Measurements from ENCODE around the gene SERPINB1. TPM values are rescaled to one million over a fixed set of nuclear protein-coding genes. Genes with fewer than 3 reads are reported as not detected.

SERPINB1 gene
- total RNA-seq, 4 donors from 2014 or later: 24.8 to 79.0 (median 45.4) TPM

DNA sequence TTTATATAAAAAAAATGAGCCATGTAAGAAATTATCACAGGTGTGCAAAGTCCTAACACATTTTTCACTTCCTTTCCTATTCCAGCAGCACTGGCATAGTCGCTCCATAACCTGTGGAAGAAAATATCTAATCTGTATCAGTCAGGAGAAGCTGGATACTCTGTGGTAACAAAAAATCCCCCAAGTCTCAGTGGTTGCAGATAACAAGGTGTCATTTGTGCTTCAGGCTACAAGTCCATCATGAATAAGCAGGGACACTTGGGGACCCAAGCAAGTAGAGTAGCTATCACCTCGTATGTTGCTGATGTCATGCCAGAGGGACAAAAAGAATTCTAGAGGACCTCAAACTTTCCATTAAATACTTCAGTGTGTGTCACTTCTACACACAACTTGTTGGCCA, 30.3 kb upstream of the SERPINB1 start:
- Histone ChIP-seq H3K27me3 (no peaks in the 10 kb centered on the region), H3K9me3 (no peaks in the 10 kb centered on the region), H3K36me3 (no peaks in the 10 kb centered on the region), H3K4me3 (no peak overlapping the region), H3K4me1 (peaks cover 0 to 45% (median 11%) of the 10 kb centered on the region in 3 donors), H3K27ac (peak overlapping the region in 1 of 4 donors; percentile 38)
- WGBS, 2 donors (ENCODE audit: low coverage in 1 of 2): 71 to 100% methylated on average over 1 to 2 of the region's 2 CpGs
- TF ChIP-seq EP300 (IDR thresholded peaks at IDR 0.05): no peak
- TF ChIP-seq, protein P1, sequence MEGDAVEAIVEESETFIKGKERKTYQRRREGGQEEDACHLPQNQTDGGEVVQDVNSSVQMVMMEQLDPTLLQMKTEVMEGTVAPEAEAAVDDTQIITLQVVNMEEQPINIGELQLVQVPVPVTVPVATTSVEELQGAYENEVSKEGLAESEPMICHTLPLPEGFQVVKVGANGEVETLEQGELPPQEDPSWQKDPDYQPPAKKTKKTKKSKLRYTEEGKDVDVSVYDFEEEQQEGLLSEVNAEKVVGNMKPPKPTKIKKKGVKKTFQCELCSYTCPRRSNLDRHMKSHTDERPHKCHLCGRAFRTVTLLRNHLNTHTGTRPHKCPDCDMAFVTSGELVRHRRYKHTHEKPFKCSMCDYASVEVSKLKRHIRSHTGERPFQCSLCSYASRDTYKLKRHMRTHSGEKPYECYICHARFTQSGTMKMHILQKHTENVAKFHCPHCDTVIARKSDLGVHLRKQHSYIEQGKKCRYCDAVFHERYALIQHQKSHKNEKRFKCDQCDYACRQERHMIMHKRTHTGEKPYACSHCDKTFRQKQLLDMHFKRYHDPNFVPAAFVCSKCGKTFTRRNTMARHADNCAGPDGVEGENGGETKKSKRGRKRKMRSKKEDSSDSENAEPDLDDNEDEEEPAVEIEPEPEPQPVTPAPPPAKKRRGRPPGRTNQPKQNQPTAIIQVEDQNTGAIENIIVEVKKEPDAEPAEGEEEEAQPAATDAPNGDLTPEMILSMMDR (IDR thresholded peaks at IDR 0.05): no peak
- TF ChIP-seq POLR2AphosphoS5 (IDR thresholded peaks at IDR 0.05): no peak
- TF ChIP-seq POLR2A (IDR thresholded peaks at IDR 0.05): no peak
- no peak for ATAC-seq

DNA sequence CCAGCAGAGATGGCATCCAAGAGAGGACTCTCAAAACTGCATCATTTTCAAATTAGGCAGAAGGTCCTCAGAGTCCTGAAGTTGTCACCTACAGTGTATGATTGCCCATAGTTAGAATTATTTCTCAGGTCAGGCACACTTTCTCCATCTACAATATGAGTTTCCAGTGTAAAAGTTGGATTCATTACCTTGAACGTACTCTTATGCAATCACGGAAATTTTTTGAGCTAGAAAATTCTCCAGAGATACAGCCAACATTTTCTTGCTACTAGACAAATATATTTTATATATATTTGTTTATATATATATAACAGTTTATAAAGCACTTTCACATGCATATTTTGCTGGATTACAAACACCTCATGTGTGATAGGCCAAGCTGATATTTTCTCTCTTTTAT, 29.4 kb upstream of the SERPINB1 start:
- Histone ChIP-seq H3K4me1 (peaks cover 0 to 41% (median 5%) of the 10 kb centered on the region in 3 donors), H3K9me3 (no peaks in the 10 kb centered on the region), H3K36me3 (no peaks in the 10 kb centered on the region), H3K27ac (no peak overlapping the region), H3K27me3 (no peaks in the 10 kb centered on the region), H3K4me3 (no peak overlapping the region)
- ATAC-seq: no peak
- no peak for TF ChIP-seq POLR2AphosphoS5 (IDR thresholded peaks at IDR 0.05)
- TF ChIP-seq, protein P1 (IDR thresholded peaks at IDR 0.05): no peak
- no peak for TF ChIP-seq POLR2A (IDR thresholded peaks at IDR 0.05)
- TF ChIP-seq EP300 (IDR thresholded peaks at IDR 0.05): no peak
- WGBS, 2 donors (ENCODE audit: low coverage in 1 of 2): 69 to 96% methylated on average over 2 of the region's 2 CpGs

DNA sequence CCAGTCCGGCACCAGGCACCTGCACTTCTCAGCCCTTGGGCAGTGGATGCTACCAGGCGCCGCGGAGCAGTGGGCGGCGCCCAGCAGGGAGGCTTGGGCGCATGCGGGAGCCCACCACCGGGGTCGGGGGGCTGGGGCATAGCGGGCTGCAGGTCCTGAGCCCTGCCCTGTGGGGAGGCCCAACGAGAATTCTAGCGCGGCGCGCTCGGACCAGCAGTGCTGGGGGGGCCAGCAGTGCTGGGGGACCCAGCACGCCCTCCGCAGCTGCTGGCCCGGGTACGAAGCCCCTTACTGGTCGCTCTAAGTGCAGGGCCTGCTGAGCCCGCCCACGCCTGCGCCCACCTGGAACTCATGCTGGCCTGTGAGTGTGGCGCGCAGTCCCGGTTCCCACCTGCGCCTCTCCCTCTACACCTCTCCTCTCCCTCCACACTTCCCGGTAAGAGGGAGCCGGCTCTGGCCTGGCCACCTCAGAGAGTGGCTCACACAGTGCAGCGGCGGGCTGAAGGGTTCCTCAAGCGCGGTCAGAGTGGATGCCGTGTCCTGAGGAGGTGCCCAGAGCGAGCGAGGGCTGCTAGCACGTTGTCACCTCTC, 28.5 kb upstream of the SERPINB1 start:
- 96% methylated on average over 22 of the region's 39 CpGs; no CpG with 5 or more reads in 1 of the 2 donors for WGBS, 2 donors (ENCODE audit: low coverage in 1 of 2)
- Histone ChIP-seq H3K4me1 (peaks cover 0 to 33% (median 2%) of the 10 kb centered on the region in 3 donors), H3K4me3 (no peak overlapping the region), H3K36me3 (no peaks in the 10 kb centered on the region), H3K27me3 (no peaks in the 10 kb centered on the region), H3K27ac (no peak overlapping the region), H3K9me3 (no peaks in the 10 kb centered on the region)
- TF ChIP-seq EP300 (IDR thresholded peaks at IDR 0.05) (no peak), POLR2AphosphoS5 (IDR thresholded peaks at IDR 0.05) (no peak), POLR2A (IDR thresholded peaks at IDR 0.05) (no peak)
- TF ChIP-seq, protein P1 (IDR thresholded peaks at IDR 0.05): no peak
- no peak for ATAC-seq

DNA sequence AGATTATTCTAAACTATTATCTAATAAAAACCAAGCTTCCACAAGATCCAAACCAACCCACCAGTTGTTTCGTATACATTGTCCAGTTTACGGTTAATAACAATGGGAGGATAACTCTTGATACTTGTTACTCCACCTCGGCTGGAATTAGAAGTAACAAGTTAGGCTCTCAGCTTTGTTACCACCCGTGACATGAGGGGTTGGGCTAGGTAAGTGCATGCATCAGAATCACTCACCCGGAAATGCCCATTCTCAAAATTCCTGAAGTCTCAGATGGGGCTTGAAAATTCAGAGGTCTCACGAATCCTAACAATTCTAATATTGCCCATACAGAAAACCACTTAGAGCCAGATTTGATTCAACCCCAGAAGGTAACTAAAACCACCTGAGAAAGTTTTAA, 27.0 kb upstream of the SERPINB1 start:
- no peaks in the 10 kb centered on the region for H3K9me3 ChIP-seq
- peaks cover 0 to 21% (median 0%) of the 10 kb centered on the region in 3 donors for H3K4me1 ChIP-seq
- no peak for ATAC-seq
- H3K4me3 ChIP-seq: no peak overlapping the region
- peaks cover 3% of the 10 kb centered on the region for H3K27me3 ChIP-seq
- H3K27ac ChIP-seq: no peak overlapping the region
- TF ChIP-seq POLR2A (IDR thresholded peaks at IDR 0.05) (no peak), POLR2AphosphoS5 (IDR thresholded peaks at IDR 0.05) (no peak), EP300 (IDR thresholded peaks at IDR 0.05) (no peak)
- TF ChIP-seq, protein P1 (IDR thresholded peaks at IDR 0.05): no peak
- no peaks in the 10 kb centered on the region for H3K36me3 ChIP-seq
- WGBS, 2 donors (ENCODE audit: low coverage in 1 of 2): 82 to 91% methylated on average over 5 to 6 of the region's 6 CpGs

DNA sequence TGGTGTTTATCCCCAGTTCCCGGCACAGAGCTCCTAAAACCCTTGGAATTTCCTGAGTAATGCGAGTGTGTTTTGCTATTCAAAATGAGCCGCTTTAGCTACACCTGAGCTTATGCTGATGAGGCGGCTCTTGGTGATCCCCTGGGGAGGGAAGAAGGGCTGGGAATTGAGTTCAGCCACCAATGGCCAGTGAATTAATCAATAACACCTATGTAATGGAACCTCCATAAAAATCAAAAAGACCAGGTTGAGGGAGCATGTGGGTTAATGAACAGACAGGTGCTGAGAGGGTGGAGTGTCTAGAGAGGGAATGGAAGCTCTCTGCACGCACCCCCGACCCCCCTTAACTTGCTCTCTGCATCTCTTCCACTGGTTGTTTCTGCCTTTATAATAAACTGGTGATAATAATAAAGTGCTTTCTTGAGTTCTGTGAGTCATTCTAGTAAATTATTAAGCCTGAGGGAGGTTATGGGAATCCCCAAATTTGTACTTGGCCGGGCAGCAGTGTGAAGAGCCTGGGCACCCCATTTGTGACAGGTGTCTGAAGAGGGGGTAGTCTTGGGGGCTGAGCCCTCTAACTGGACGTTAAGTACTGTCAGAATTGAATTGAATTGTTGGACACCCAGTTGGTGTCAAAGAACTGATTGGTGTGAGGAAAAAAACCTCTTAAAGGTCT, 24.6 kb upstream of the SERPINB1 start:
- Histone ChIP-seq H3K36me3 (no peaks in the 10 kb centered on the region), H3K9me3 (no peaks in the 10 kb centered on the region), H3K4me1 (peaks cover 0 to 6% (median 0%) of the 10 kb centered on the region in 3 donors), H3K27me3 (peaks cover 3% of the 10 kb centered on the region), H3K4me3 (no peak overlapping the region), H3K27ac (peak overlapping the region in 2 of 4 donors; percentile 26 to 56)
- ATAC-seq: no peak
- TF ChIP-seq, protein P1 (IDR thresholded peaks at IDR 0.05): no peak
- TF ChIP-seq POLR2AphosphoS5 (IDR thresholded peaks at IDR 0.05) (peak; percentile 1), EP300 (IDR thresholded peaks at IDR 0.05) (no peak), POLR2A (IDR thresholded peaks at IDR 0.05) (no peak)
- 47 to 53% methylated on average over 3 to 8 of the region's 8 CpGs for WGBS, 2 donors (ENCODE audit: low coverage in 1 of 2)

Measured in gastroesophageal sphincter (tissue), 4 donors.